Measurements from ENCODE around the gene TMEM190. TPM values are rescaled to one million over a fixed set of nuclear protein-coding genes. Genes with fewer than 3 reads are reported as not detected.
A peak's percentile ranks its signal among the peaks of the same experiment; 100 is the strongest.

TMEM190 gene
- total and polyA plus RNA-seq, 10 of the 15 experiments (the other 5 are each of a cell fraction or from before 2014, with no cell fraction given) = not detected

DNA sequence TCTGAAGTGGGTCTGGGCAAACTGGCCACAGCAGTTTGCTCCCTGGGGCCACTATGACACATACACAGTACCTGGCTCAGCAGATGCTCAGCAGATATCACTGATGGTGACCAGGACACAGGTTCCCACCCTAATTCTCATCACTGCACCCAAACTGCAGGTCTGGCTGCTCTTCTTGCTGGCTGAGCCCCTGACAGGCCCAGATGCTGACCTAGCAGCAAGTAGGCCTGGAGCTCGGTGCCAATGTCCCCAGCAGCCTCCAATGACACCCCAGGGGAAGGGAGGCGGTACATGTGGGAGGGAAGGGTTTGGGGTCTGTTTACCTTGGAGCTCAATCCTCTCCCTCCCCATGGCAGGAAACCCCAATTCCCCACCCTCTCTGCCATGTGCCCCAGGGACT lies 25.9 kb downstream of the TMEM190 start:
- no peak overlapping the region for H2AFZ ChIP-seq (ENCODE audit: control insufficient read depth, low read depth, low read length)
- TF ChIP-seq POLR2A (IDR thresholded peaks at IDR 0.05; ENCODE audit: low read depth, low read length) = peak; percentile 39; the same call in 1 of the 2 replicates
- TF ChIP-seq KLF5 (IDR thresholded peaks at IDR 0.05; ENCODE audit: partially characterized antibody) = no peak
- peak; percentile 36; the same call in 1 of the 2 replicates for TF ChIP-seq POLR2AphosphoS5 (IDR thresholded peaks at IDR 0.05; ENCODE audit: low read length)
- TF ChIP-seq RAD21 (IDR thresholded peaks at IDR 0.05; ENCODE audit: insufficient read depth, low read depth, low read length) = no peak
- no peak overlapping the region for H3K4me3 ChIP-seq
- H3K27me3 ChIP-seq (replicated peaks in 1 of 2; ENCODE audit: control insufficient read depth in 2 of 2, insufficient read depth in 2 of 2, low read length in 1 of 2) = no peaks in the 10 kb centered on the region
- SMC1A ChIA-PET (ENCODE audit: uncharacterized antibody, unreplicated experiment) = no interaction called here
- peaks cover 40% of the 10 kb centered on the region for H3K79me2 ChIP-seq (ENCODE audit: control insufficient read depth, insufficient read depth, low read length)
- DNase-seq (ENCODE audit: low read depth, low spot score) (no peak), ATAC-seq (no peak), FAIRE-seq (no peak)
- no peak overlapping the region for H3K27ac ChIP-seq (ENCODE audit: control insufficient read depth, insufficient read depth)
- peaks cover 22% of the 10 kb centered on the region for H3K4me1 ChIP-seq (ENCODE audit: control insufficient read depth, insufficient read depth, low read length)
- intact Hi-C loops (cut with micrococcal nuclease; ENCODE audit: unreplicated experiment) = no loop called here
- H3K9ac ChIP-seq (ENCODE audit: control insufficient read depth, insufficient read depth, low read length) = no peak overlapping the region
- BruUV-seq (replicated peaks) = no TSS peak
- POLR2A ChIA-PET = interaction anchor here (0.7 kb wide), 1 partner anchor 13 kb away, joined by 3 read pairs; no protein-coding TSS in a partner anchor
- H3K9me3 ChIP-seq (replicated peaks; ENCODE audit: control insufficient read depth, insufficient read depth, low read length) = no peaks in the 10 kb centered on the region
- CTCF ChIA-PET = no interaction called here
- in situ Hi-C loops (cut with MboI) = no loop called here
- 100% methylated on average over 2 of the region's 2 CpGs for WGBS (ENCODE audit: insufficient coverage, insufficient replicate concordance, low lambda C conversion rate, missing lambda C conversion rate)
- H3K4me2 ChIP-seq (ENCODE audit: control insufficient read depth, insufficient read depth) = no peak overlapping the region
- RAD21 ChIA-PET (ENCODE audit: unreplicated experiment) = no interaction called here
- H3K36me3 ChIP-seq (ENCODE audit: control insufficient read depth in 2 of 2, insufficient read depth in 2 of 2, low read length in 1 of 2) = peaks cover 17 to 26% of the 10 kb centered on the region in 2 experiments; a peak in 3 of 4 replicates
- peaks cover 3% of the 10 kb centered on the region for H4K20me1 ChIP-seq (ENCODE audit: control insufficient read depth, insufficient read depth)

DNA sequence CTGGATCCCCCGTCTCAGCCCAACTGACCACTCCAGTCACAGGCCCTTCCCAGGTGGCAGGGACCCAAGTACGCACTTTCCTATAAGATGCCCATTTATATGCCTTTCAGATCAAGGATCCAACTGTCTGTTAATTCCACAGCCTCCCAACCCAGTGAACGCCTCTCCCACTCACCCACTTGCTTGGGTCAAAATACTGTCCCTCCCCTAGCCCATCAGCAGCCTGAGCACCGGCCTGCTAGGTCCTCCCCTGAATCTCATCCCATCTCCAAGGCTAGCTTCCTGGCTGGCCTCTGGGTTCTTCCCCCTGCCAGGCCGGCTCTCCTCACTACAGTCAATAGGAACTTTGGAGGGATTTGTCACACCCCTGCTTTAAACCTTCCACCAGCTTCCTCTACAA lies 29.0 kb downstream of the TMEM190 start:
- ChIA-PET SMC1A (ENCODE audit: uncharacterized antibody, unreplicated experiment) (interaction anchor here (1.0 kb wide), 1 partner anchor 21 kb away, joined by 3 read pairs; the partner anchor contains the start of gene TMEM238), CTCF (interaction anchor here (0.7 to 1.5 kb wide), 2 partner anchors 22 to 103 kb away, joined by 3 to 8 read pairs; no protein-coding TSS in a partner anchor), RAD21 (ENCODE audit: unreplicated experiment) (interaction anchor here (0.7 to 2.3 kb wide), 2 partner anchors 15 to 104 kb away, joined by 3 to 6 read pairs; no protein-coding TSS in a partner anchor), POLR2A (interaction anchor here (0.6 to 3.2 kb wide), 6 partner anchors 16 to 146 kb away, joined by 3 to 21 read pairs (median 6); partner anchors contain the start of genes KMT5C and TMEM238)
- DNase-seq (ENCODE audit: low read depth, low spot score) (no peak), ATAC-seq (no peak), FAIRE-seq (no peak)
- Histone ChIP-seq H3K9me3 (replicated peaks; ENCODE audit: control insufficient read depth, insufficient read depth, low read length) (peaks cover 5% of the 10 kb centered on the region; the same call in 1 of the 3 replicates), H4K20me1 (ENCODE audit: control insufficient read depth, insufficient read depth) (peaks cover 3% of the 10 kb centered on the region), H2AFZ (ENCODE audit: control insufficient read depth, low read depth, low read length) (no peak overlapping the region), H3K4me1 (ENCODE audit: control insufficient read depth, insufficient read depth, low read length) (peaks cover 20% of the 10 kb centered on the region), H3K79me2 (ENCODE audit: control insufficient read depth, insufficient read depth, low read length) (peaks cover 41% of the 10 kb centered on the region), H3K27me3 (replicated peaks in 1 of 2; ENCODE audit: control insufficient read depth in 2 of 2, insufficient read depth in 2 of 2, low read length in 1 of 2) (no peaks in the 10 kb centered on the region), H3K9ac (ENCODE audit: control insufficient read depth, insufficient read depth, low read length) (peak overlapping the region; percentile 93), H3K27ac (ENCODE audit: control insufficient read depth, insufficient read depth) (no peak overlapping the region), H3K36me3 (ENCODE audit: control insufficient read depth in 2 of 2, insufficient read depth in 2 of 2, low read length in 1 of 2) (peaks cover 14 to 26% of the 10 kb centered on the region in 2 experiments; a peak in 3 of 4 replicates), H3K4me2 (ENCODE audit: control insufficient read depth, insufficient read depth) (peak overlapping the region; percentile 95), H3K4me3 (peak overlapping the region; percentile 93)
- no peak for TF ChIP-seq MYC (IDR thresholded peaks at IDR 0.05; ENCODE audit: insufficient read depth, insufficient read length, insufficient replicate concordance, low read length, severe bottlenecking)
- TF ChIP-seq CREM (IDR thresholded peaks at IDR 0.05; ENCODE audit: low read depth) = no peak
- TF ChIP-seq POLR2AphosphoS5 (IDR thresholded peaks at IDR 0.05; ENCODE audit: low read length) = peak; percentile 31; the same call in 1 of the 2 replicates
- TF ChIP-seq JUND (IDR thresholded peaks at IDR 0.05; ENCODE audit: low read depth, low read length) = no peak
- in situ Hi-C loops (cut with MboI) (no loop called here), intact Hi-C loops (cut with micrococcal nuclease; ENCODE audit: unreplicated experiment) (no loop called here)
- no TSS peak for BruUV-seq (replicated peaks)
- 58% methylated on average over 5 of the region's 5 CpGs for WGBS (ENCODE audit: insufficient coverage, insufficient replicate concordance, low lambda C conversion rate, missing lambda C conversion rate)

All from GM12878 (cell line).